Kidney (tissue), 14 donors: Measurements from ENCODE around the gene SFT2D1. TPM values are rescaled to one million over a fixed set of nuclear protein-coding genes. Genes with fewer than 3 reads are reported as not detected.
A peak's percentile ranks its signal among the peaks of the same experiment; 100 is the strongest.
"Not testable (repeated sequence)": the region's sequence is repeated elsewhere in the genome, so short reads cannot be mapped to it uniquely, and the experiment has no call there.

Experiments
- DNase-seq, 5 donors: peaks; one replicate each; pipeline ENCODE4 v3.0.0-alpha.2; 2013 to 2020
- FAIRE-seq: peaks from 2 replicates; lab custom pipeline; 2012; peaks lifted over from hg19 to GRCh38; lab: Jason Lieb, UNC
- H3K27ac ChIP-seq, 2 donors: one replicate each; pipeline ENCODE4 v1.7.0; 2013; ENCODE audit warnings: low read depth in 2 of 2, low read length in 2 of 2, inconsistent platforms in 1 of 2
- H3K27me3 ChIP-seq: one replicate; pipeline ENCODE4 v1.7.1; 2013; ENCODE audit warnings: low read length, inconsistent platforms; ENCODE audit not compliant: control insufficient read depth, insufficient read depth
- H3K36me3 ChIP-seq, 3 donors: one replicate each; pipeline versions ENCODE4 v1.7.0 to v1.7.1; 2013; ENCODE audit warnings: low read length in 3 of 3, control low read depth in 1 of 3, inconsistent platforms in 1 of 3; ENCODE audit not compliant: insufficient read depth in 3 of 3, control insufficient read depth in 2 of 3
- H3K4me1 ChIP-seq, 3 donors: one replicate each; pipeline versions ENCODE4 v1.7.0 to v1.7.1; 2013; ENCODE audit warnings: low read length in 3 of 3, inconsistent platforms in 1 of 3, low read depth in 1 of 3; ENCODE audit not compliant: control insufficient read depth in 2 of 3, insufficient read depth in 2 of 3
- H3K4me3 ChIP-seq, 3 donors: one replicate each; pipeline versions ENCODE4 v1.7.0 to v1.8.1; 2013; ENCODE audit warnings: low read length in 3 of 3, control low read depth in 1 of 3, inconsistent platforms in 1 of 3
- H3K9ac ChIP-seq, 3 donors: one replicate each; pipeline versions ENCODE4 v1.7.0 to v1.7.1; 2013; ENCODE audit warnings: low read length in 3 of 3, control low read depth in 1 of 3, inconsistent platforms in 1 of 3
- H3K9me3 ChIP-seq, 3 donors: one replicate each; pipeline versions ENCODE4 v1.7.0 to v1.7.1; 2013; ENCODE audit warnings: low read length in 3 of 3, control low read depth in 1 of 3, inconsistent platforms in 1 of 3; ENCODE audit not compliant: control insufficient read depth in 2 of 3, insufficient read depth in 1 of 3
- CTCF ChIP-seq: IDR thresholded peaks from 3 replicates; pipeline ENCODE4 v1.5.1; 2012; ENCODE audit warnings: mild to moderate bottlenecking, moderate library complexity, borderline replicate concordance; ENCODE audit not compliant: insufficient read depth; ENCODE audit errors: extremely low read depth
- intact Hi-C: fragments of 100-400 bp; cut with DNase I; formaldehyde crosslinking; loops from one replicate; pipeline ENCODE4 v1.11.1; 2022
- polyA plus RNA-seq: library from polyadenylated mRNA; stranded (reverse); fragments of 350-450 nt; fragmentation: Illumina TruSeq; extraction: RNeasy Lipid Tissue Mini Kit (QIAGEN cat#74804); gene quantifications from one replicate; pipeline ENCODE4 v1.2.3, GENCODE V29; 2014; ENCODE audit warnings: low read depth, low replicate concordance; ENCODE audit not compliant: insufficient read depth
- total RNA-seq: library from RNA; stranded (reverse); fragmentation: NEBNext Ultra II Directional; extraction: Animal tissue kit (Norgen Biotek cat#: 25700); gene quantifications from one replicate; pipeline ENCODE4 v1.2.1, GENCODE V29; 2021
- donor health status: control.
- donor health status: control.
- donor health status: control.
- donor health status: control.
- donor health status: control.
- donor health status: DM: yes; HTN: yes; CAD: no.
- donor health status: Normal renal cell carcinoma (clear cell type).

The SFT2D1 gene
- total and polyA plus RNA-seq, 2 donors from 2014 or later = 48.3 to 73.2 TPM

GRCh38 chr6:166388290-166389004, 46.1 kb upstream of the SFT2D1 start:
- TF ChIP-seq CTCF = no peak
- H3K36me3 ChIP-seq = no peaks in the 10 kb centered on the region
- H3K9ac ChIP-seq = no peak overlapping the region
- DNase-seq (no peak), FAIRE-seq (no peak)
- H3K27me3 ChIP-seq = no peaks in the 10 kb centered on the region
- H3K27ac ChIP-seq = peak overlapping the region; percentile 28 to 71
- no peak overlapping the region for H3K4me3 ChIP-seq
- no peaks in the 10 kb centered on the region for H3K9me3 ChIP-seq
- intact Hi-C loops = no loop called here
- peaks cover 0 to 19% (median 5%) of the 10 kb centered on the region in 3 donors for H3K4me1 ChIP-seq

DNA sequence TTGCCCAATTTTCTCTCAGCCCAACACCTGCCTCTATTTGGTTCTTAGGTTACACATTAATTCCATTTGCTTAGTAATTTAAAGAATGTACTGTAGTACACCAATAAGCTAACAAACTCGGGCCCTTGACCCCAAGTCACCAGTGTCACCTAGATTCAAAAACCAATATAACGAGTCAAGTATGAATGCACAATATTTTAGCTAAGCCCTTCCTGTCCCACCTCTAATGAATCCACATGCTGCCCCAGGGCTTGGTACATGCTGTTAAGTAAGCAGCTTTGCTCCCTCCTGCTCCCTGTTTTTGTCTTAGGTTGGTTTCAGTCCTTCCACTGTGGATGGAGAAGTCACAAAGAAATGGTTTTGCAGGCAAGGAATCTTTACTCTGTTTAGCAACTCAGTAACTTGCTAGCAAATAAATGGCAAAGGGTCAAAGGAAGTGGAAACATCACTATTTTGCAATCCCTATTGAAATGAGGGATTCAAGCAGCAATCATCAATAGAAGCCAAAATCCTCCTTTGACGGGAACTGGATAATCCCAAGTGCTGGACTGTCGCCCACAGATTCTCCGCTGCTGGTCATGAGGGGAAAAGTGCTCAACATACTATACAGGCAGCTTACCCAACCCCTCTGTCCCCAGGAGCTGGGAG, 45.4 kb upstream of the SFT2D1 start:
- DNase-seq (peak in 2 of 5 donors; percentile 48 to 51), FAIRE-seq (peak; percentile 52)

DNA sequence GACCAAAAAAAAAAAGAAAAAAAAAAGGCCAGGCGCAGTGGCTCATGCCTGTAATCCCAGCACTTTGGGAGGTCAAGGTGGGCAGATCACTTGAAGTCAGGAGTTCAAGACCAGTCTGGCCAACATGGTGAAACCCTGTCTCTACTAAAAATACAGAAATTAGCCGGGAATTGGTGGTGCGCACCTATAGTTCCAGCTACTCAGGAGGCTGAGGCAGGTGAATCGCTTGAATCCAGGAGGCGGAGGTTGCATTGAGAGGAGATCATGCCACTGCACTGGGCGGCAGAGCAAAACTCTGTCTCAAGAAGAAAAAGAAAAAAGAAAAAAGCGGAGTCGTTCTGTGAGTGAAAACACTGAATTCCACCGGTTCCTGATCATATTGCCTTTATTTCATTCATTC, 44.8 kb upstream of the SFT2D1 start:
- DNase-seq, H3K27me3 ChIP-seq, FAIRE-seq, H3K36me3 ChIP-seq, intact Hi-C loops, H3K9me3 ChIP-seq: not testable (repeated sequence)
- Histone ChIP-seq H3K27ac (peak overlapping the region in 1 of 2 donors; percentile 35), H3K9ac (peak overlapping the region in 1 of 3 donors; percentile 44), H3K4me3 (peak overlapping the region in 1 of 3 donors; percentile 26), H3K4me1 (peaks cover 0 to 19% (median 5%) of the 10 kb centered on the region in 3 donors)

More for the DNA sequence above, 45.4 kb upstream of the SFT2D1 start:
- Histone ChIP-seq H3K9me3 (no peaks in the 10 kb centered on the region), H3K4me3 (peak overlapping the region in 1 of 3 donors; percentile 26), H3K36me3 (no peaks in the 10 kb centered on the region), H3K27me3 (no peaks in the 10 kb centered on the region), H3K4me1 (peaks cover 0 to 19% (median 5%) of the 10 kb centered on the region in 3 donors), H3K27ac (peak overlapping the region; percentile 59 to 71), H3K9ac (peak overlapping the region in 1 of 3 donors; percentile 44)
- TF ChIP-seq CTCF = no peak
- intact Hi-C loops = no loop called here

- peaks cover 0 to 19% (median 5%) of the 10 kb centered on the region in 3 donors for H3K4me1 ChIP-seq
- H3K9ac ChIP-seq = no peak overlapping the region
- no peaks in the 10 kb centered on the region for H3K36me3 ChIP-seq
- FAIRE-seq = no peak
- no peak for DNase-seq
- no peaks in the 10 kb centered on the region for H3K9me3 ChIP-seq
- no peak for TF ChIP-seq CTCF
- H3K27ac ChIP-seq = peak overlapping the region in 1 of 2 donors; percentile 37
- H3K4me3 ChIP-seq = no peak overlapping the region
- intact Hi-C loops = no loop called here
- no peaks in the 10 kb centered on the region for H3K27me3 ChIP-seq
Measured at GRCh38 chr6:166386111-166386510, 43.8 kb upstream of the SFT2D1 start.
